Measurements from ENCODE around the gene MCRIP1.
A peak's percentile ranks its signal among the peaks of the same experiment; 100 is the strongest.

MCRIP1 gene, protein sequence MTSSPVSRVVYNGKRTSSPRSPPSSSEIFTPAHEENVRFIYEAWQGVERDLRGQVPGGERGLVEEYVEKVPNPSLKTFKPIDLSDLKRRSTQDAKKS

DNA sequence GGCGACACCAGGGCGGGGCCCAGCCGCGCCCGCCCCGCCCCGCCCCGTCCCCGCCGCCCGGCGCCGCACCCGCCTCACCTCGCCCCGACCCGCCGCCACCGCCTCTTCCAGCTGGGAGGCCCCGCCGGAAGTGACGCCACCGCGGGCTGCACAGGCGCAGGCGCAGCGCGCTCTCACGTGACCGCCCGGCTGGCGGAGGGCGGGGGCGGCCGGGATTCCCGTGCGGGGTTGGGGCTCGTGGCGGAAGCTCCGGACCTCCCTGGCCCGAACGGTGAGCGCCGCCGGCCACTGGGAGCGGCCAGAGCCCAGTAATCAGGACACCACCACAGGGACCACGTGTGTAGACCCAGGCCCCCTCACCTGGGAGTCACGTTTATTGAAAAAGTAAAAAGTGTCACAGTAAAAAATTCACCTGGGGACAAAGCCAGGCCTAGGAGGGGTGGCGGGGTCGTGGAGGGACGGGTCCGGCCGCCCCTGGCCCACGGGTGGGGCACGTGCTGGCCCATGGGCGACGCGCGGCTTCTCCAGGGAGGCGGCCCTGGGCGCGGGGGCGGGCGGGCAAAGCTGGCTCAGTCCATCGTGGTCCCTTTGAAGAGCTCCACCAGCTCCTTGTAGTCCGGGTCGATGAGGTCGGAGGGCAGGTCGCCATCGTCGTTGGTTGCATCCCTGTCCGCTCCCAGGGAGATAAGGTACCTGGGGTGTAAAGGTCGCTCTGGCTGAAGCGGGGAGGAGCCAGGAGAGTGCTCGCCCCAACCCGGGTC, at the start of gene MCRIP1:
Gene MCRIP1 (minus strand): TSS at position 132 of the 761 bp plus-strand sequence. CDS start 8,785 bp downstream, outside the sequence.
- peak; percentile 93 for DNase-seq (ENCODE audit: low read depth, low spot score)
- peak within 1 kb of the TSS; percentile 76 for H3K4me3 ChIP-seq (ENCODE audit: low read depth, low read length)
- TF ChIP-seq, protein P1, sequence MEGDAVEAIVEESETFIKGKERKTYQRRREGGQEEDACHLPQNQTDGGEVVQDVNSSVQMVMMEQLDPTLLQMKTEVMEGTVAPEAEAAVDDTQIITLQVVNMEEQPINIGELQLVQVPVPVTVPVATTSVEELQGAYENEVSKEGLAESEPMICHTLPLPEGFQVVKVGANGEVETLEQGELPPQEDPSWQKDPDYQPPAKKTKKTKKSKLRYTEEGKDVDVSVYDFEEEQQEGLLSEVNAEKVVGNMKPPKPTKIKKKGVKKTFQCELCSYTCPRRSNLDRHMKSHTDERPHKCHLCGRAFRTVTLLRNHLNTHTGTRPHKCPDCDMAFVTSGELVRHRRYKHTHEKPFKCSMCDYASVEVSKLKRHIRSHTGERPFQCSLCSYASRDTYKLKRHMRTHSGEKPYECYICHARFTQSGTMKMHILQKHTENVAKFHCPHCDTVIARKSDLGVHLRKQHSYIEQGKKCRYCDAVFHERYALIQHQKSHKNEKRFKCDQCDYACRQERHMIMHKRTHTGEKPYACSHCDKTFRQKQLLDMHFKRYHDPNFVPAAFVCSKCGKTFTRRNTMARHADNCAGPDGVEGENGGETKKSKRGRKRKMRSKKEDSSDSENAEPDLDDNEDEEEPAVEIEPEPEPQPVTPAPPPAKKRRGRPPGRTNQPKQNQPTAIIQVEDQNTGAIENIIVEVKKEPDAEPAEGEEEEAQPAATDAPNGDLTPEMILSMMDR (IDR thresholded peaks at IDR 0.05; ENCODE audit: low read depth, low read length), result no peak
- in situ Hi-C loops (cut with HindIII; ENCODE audit: low sequenced_read_pairs), result no loop called here

DNA sequence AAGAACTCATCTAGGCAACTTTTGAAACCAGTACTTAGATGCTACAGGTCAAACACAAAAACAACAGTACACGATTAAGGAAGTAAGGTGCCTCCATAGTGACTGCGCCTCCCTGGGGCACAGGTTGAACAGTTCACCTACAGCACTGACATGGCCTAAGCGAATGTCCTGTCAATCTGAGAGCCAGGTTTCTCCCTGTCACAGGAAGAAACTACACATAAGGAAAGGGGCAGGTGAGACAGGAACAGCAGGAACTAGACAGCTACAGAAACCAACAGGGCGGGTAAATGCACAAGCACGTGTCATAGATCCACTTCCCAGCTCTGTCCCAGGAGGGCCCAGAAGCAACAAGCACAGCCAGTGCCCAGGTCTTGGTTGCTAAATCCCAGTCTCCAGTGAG, 46.0 kb upstream of the MCRIP1 start:
- DNase-seq (ENCODE audit: low read depth, low spot score), result no peak
- in situ Hi-C loops (cut with HindIII; ENCODE audit: low sequenced_read_pairs), result no loop called here
- TF ChIP-seq, protein P1 (IDR thresholded peaks at IDR 0.05; ENCODE audit: low read depth, low read length), result no peak
- H3K4me3 ChIP-seq (ENCODE audit: low read depth, low read length), result no peak overlapping the region

DNA sequence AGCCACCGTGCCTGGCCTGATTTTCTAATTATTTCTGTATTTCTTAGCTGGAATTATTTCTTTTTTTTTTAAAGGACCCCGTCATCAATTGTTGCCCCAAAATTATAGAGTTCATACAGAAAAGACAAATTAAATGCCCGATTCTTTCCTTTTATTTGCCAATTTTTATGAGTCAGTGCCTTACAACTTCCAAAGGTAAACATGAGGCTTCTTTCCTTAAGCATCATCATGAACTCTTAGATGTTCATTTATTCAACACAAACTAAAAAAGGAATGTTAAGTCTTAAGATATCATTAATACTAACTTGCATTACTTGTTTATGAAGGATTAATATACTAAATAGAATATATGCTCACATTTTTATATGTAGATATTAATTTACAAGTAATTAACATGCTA, 45.2 kb upstream of the MCRIP1 start:
- DNase-seq (ENCODE audit: low read depth, low spot score), result no peak
- TF ChIP-seq, protein P1 (IDR thresholded peaks at IDR 0.05; ENCODE audit: low read depth, low read length), result no peak
- no peak overlapping the region for H3K4me3 ChIP-seq (ENCODE audit: low read depth, low read length)
- in situ Hi-C loops (cut with HindIII; ENCODE audit: low sequenced_read_pairs), result no loop called here

DNA sequence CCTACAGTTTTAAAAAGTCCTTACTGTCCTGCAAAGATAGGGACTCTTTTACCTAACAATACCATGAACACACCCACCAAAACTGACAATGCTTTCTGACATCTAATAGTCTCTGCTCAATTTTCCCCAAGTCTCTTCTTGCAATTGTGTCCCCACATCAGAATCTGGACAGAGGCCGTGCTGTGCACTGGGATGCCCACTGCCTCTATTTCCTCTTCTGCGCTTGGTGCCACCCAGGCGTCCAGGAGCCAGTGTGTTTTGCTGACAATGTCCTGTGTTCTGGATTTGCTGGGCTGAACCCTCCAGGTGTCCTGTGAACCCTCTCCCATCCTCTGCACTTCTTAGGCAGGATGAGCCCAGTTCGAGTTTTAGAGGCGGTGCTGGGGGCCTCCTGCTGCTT, 44.5 kb upstream of the MCRIP1 start:
- in situ Hi-C loops (cut with HindIII; ENCODE audit: low sequenced_read_pairs), result no loop called here
- TF ChIP-seq, protein P1 (IDR thresholded peaks at IDR 0.05; ENCODE audit: low read depth, low read length), result no peak
- no peak overlapping the region for H3K4me3 ChIP-seq (ENCODE audit: low read depth, low read length)
- DNase-seq (ENCODE audit: low read depth, low spot score), result no peak

DNA sequence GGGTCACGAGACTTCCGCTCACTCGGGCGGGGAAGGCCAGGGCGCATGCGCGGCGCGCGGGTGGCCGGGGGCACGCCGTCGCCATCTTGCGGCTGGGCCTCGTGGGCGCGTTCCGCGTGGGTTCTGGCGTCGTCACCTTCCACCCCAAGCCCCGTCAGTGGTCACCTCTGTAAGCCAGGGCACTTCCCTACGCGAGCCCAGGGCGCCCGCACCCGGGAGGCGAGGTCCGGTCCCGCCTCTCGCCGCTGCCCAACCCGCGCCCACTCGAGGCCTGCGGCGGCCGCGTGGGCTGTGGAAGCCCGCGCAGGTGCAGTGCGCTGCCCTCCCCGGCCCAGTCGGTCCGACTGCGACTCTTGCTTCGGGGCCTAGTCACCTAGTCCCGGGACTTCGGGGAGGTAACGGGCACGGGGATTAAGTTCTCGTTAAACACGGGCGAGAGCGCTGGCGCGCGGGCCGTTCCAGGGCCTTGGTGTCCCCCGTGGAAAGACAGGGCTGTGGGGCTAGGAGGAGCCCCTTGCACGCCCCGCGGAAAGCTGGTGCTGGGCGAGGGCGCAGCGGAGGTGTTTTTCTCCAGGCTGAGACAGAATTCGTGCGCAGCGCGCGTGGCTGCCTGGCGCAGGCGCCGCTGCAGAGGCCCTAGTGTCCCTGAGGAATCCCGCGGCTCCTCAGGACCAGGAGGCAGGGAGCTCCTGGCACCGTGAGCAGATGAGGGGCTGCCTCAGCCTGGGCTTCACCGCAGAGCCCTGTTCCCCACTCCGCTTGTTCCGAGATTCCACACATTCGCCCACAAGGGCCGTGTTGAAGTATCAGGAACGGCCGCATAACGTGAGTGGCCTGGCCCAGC, 38.5 kb upstream of the MCRIP1 start:
- peak; percentile 85 for DNase-seq (ENCODE audit: low read depth, low spot score)
- in situ Hi-C loops (cut with HindIII; ENCODE audit: low sequenced_read_pairs), result no loop called here
- peak overlapping the region; percentile 81 for H3K4me3 ChIP-seq (ENCODE audit: low read depth, low read length)
- TF ChIP-seq, protein P1 (IDR thresholded peaks at IDR 0.05; ENCODE audit: low read depth, low read length), result peak; percentile 18

DNA sequence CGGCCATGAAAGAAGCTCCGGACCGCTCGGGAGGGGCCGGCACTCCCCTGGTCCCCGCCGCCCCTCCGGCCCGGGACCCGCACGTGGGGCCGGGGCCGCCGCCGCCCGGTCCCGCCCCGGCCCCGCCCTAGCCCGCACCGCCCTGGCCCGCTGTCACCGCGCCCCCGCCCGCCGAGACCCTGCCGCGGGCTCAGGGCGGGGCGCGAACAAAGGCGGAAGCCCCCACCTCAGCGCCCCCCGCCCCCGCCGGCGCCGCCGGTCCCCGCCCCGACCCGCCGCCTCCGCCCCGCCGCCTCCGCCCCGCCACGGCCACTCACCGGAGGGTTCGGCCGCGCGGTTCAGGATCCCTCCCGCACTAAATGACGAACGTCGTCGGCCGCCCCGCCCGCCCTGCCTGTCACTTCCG, 37.9 kb upstream of the MCRIP1 start, which contains the start of gene ARHGDIA:
Gene ARHGDIA (minus strand): TSS at position 357 of the 406 bp plus-strand sequence. CDS start 1,407 bp downstream, outside the sequence.
- in situ Hi-C loops (cut with HindIII; ENCODE audit: low sequenced_read_pairs), result no loop called here
- DNase-seq (ENCODE audit: low read depth, low spot score), result no peak

More for the DNA sequence above, 37.9 kb upstream of the MCRIP1 start, which contains the start of gene ARHGDIA:
- TF ChIP-seq, protein P1 (IDR thresholded peaks at IDR 0.05; ENCODE audit: low read depth, low read length), result no peak
- peak within 1 kb of the TSS; percentile 81 for H3K4me3 ChIP-seq (ENCODE audit: low read depth, low read length)
